Erythroblast (primary cell): ENCODE data around the gene RPA1.

Experiments
- GATA1 ChIP-seq: IDR thresholded peaks from 2 replicates; pipeline ENCODE4 v1.6.1; 2011; ENCODE audit warnings: low read depth, mild to moderate bottlenecking, control low read depth, low read length, moderate library complexity
- POLR2A ChIP-seq: IDR thresholded peaks from 2 replicates; pipeline ENCODE4 v1.6.1; 2011; ENCODE audit warnings: mild to moderate bottlenecking, low read length

GRCh38 chr17:1797323-1797722 lies 32.5 kb upstream of the RPA1 start:
- TF ChIP-seq POLR2A: no peak
- TF ChIP-seq GATA1: no peak
